ENCODE results near the gene OPCML.

The OPCML gene

DNA sequence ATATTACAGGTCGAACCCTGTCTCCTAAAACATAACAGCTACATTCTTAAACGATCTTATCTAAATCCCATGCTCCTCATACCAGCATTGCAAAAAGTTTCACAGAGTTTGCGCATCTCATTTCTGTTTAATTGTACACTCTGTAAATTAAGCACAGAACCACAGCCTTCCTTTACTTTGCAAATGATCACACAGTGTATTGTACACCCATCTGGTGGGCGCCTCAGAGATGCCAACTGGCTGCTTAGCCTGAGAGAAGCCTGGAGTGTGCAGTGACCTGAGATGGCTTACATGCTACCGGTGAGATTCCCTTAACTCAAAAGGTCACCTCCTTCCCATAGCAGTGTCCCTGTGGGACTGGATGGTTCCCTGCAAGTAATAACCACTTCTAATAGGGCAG lies 1077.3 kb downstream of the OPCML start:
- Histone ChIP-seq H3K4me1 (ENCODE audit: control insufficient read depth in 1 of 2, insufficient read depth in 1 of 2, low read depth in 1 of 2, low read length in 1 of 2) (no peaks in the 10 kb centered on the region), H3K27me3 (no peaks in the 10 kb centered on the region), H3K4me3 (ENCODE audit: low read depth in 1 of 2, low read length in 1 of 2) (no peak overlapping the region), H3K36me3 (no peaks in the 10 kb centered on the region), H3K27ac (no peak overlapping the region), H3K9me3 (no peaks in the 10 kb centered on the region)
- TF ChIP-seq, protein P1, sequence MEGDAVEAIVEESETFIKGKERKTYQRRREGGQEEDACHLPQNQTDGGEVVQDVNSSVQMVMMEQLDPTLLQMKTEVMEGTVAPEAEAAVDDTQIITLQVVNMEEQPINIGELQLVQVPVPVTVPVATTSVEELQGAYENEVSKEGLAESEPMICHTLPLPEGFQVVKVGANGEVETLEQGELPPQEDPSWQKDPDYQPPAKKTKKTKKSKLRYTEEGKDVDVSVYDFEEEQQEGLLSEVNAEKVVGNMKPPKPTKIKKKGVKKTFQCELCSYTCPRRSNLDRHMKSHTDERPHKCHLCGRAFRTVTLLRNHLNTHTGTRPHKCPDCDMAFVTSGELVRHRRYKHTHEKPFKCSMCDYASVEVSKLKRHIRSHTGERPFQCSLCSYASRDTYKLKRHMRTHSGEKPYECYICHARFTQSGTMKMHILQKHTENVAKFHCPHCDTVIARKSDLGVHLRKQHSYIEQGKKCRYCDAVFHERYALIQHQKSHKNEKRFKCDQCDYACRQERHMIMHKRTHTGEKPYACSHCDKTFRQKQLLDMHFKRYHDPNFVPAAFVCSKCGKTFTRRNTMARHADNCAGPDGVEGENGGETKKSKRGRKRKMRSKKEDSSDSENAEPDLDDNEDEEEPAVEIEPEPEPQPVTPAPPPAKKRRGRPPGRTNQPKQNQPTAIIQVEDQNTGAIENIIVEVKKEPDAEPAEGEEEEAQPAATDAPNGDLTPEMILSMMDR (IDR thresholded peaks at IDR 0.05), result no peak

- TF ChIP-seq, protein P1 (IDR thresholded peaks at IDR 0.05), result no peak
- H3K27ac ChIP-seq, result no peak overlapping the region
- no peaks in the 10 kb centered on the region for H3K4me1 ChIP-seq (ENCODE audit: control insufficient read depth in 1 of 2, insufficient read depth in 1 of 2, low read depth in 1 of 2, low read length in 1 of 2)
- no peak overlapping the region for H3K4me3 ChIP-seq (ENCODE audit: low read depth in 1 of 2, low read length in 1 of 2)
- H3K27me3 ChIP-seq, result no peaks in the 10 kb centered on the region
- no peaks in the 10 kb centered on the region for H3K36me3 ChIP-seq
- no peaks in the 10 kb centered on the region for H3K9me3 ChIP-seq
These were observed 1078.9 kb downstream of the OPCML start for GRCh38 chr11:132453406-132453805.

- no peaks in the 10 kb centered on the region for H3K36me3 ChIP-seq
- no peak overlapping the region for H3K4me3 ChIP-seq (ENCODE audit: low read depth in 1 of 2, low read length in 1 of 2)
- H3K27me3 ChIP-seq, result no peaks in the 10 kb centered on the region
- TF ChIP-seq, protein P1 (IDR thresholded peaks at IDR 0.05), result no peak
- no peak overlapping the region for H3K27ac ChIP-seq
- no peaks in the 10 kb centered on the region for H3K9me3 ChIP-seq
- H3K4me1 ChIP-seq (ENCODE audit: control insufficient read depth in 1 of 2, insufficient read depth in 1 of 2, low read depth in 1 of 2, low read length in 1 of 2), result no peaks in the 10 kb centered on the region
These were observed 1079.7 kb downstream of the OPCML start for GRCh38 chr11:132452616-132453015.

GRCh38 chr11:132451942-132452601 lies 1080.2 kb downstream of the OPCML start:
- no peaks in the 10 kb centered on the region for H3K36me3 ChIP-seq
- no peaks in the 10 kb centered on the region for H3K9me3 ChIP-seq
- H3K27ac ChIP-seq, result no peak overlapping the region
- no peaks in the 10 kb centered on the region for H3K4me1 ChIP-seq (ENCODE audit: control insufficient read depth in 1 of 2, insufficient read depth in 1 of 2, low read depth in 1 of 2, low read length in 1 of 2)
- TF ChIP-seq, protein P1 (IDR thresholded peaks at IDR 0.05), result no peak
- H3K4me3 ChIP-seq (ENCODE audit: low read depth in 1 of 2, low read length in 1 of 2), result no peak overlapping the region
- H3K27me3 ChIP-seq, result no peaks in the 10 kb centered on the region

- H3K4me3 ChIP-seq (ENCODE audit: low read depth in 1 of 2, low read length in 1 of 2), result no peak overlapping the region
- no peaks in the 10 kb centered on the region for H3K36me3 ChIP-seq
- H3K27me3 ChIP-seq, result no peaks in the 10 kb centered on the region
- no peak overlapping the region for H3K27ac ChIP-seq
- TF ChIP-seq, protein P1 (IDR thresholded peaks at IDR 0.05), result no peak
- no peaks in the 10 kb centered on the region for H3K9me3 ChIP-seq
- no peaks in the 10 kb centered on the region for H3K4me1 ChIP-seq (ENCODE audit: control insufficient read depth in 1 of 2, insufficient read depth in 1 of 2, low read depth in 1 of 2, low read length in 1 of 2)
These were observed 1081.7 kb downstream of the OPCML start for GRCh38 chr11:132450631-132451030.
